Thyroid gland (tissue), 4 donors: ENCODE results near the gene CRACR2B.

Experiments
- CTCF ChIP-seq, 6 experiments: fragments of 200-600 bp in 3 of 6; fragments of 450-650 bp in 3 of 6; sonication (generic) in 3 of 6; IDR thresholded peaks; one replicate each; pipeline ENCODE4 v1.5.1; 2016 to 2019; ENCODE audit warnings: antibody characterized with exemption in 6 of 6, mild to moderate bottlenecking in 2 of 6, inconsistent platforms in 1 of 6, moderate library complexity in 1 of 6
- POLR2A ChIP-seq, 2 donors: fragments of 450-650 bp; IDR thresholded peaks; one replicate each; pipeline ENCODE4 v1.6.1; 2017; ENCODE audit warnings: antibody characterized with exemption in 2 of 2, mild to moderate bottlenecking in 2 of 2, moderate library complexity in 1 of 2

- TF ChIP-seq CTCF (IDR thresholded peaks at IDR 0.05) (no peak), POLR2A (IDR thresholded peaks at IDR 0.05) (no peak)
These were observed 34.9 kb downstream of the CRACR2B start for GRCh38 chr11:862696-863022.
